ENCODE results near the gene INPP5A.
A peak's percentile ranks its signal among the peaks of the same experiment; 100 is the strongest.

The INPP5A gene

DNA sequence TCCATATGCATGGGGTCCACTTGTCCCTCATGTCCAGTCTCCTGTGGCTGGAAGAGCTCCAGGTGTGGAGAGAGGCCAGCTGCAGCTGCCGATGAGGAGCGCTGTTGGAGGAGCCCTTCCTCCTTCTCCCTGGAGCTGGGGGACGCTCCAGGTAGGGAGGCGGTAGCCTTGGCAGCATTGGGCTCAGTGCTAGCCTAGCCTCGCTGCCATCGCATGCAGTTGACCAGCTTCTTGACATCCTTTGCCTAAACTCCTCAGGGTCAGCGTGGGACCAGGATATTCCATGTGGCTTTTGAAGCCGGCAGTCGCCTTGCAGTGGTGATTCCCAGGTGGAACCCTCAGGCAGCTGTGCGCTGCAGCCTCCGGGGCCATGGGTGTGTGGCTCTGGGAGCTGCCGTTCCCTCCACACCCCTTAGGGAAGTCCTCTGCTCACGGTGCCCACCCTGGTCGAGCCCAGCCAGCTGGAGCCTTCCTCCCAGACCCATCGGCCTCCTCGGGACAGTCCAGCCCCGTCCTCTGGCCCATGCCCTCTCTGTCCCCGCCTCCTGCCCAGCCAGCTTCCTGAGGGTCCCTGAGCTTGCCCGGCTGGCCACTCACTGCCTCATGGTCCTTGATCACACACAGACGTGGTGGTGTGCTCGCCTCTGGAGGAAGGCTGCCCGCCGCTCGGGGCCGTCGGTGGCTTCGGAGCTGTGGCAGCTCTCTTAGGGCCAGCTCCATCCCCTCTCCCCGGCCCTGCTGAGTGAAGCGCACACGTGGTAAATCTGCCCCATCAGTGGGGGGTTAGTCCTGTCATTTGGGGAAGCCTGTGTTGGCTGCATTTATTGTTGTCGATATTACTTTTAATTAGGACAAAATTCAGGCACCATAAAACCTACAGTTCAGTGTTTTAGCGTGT is 21.2 kb downstream of the INPP5A start:
- TF ChIP-seq, protein P1, sequence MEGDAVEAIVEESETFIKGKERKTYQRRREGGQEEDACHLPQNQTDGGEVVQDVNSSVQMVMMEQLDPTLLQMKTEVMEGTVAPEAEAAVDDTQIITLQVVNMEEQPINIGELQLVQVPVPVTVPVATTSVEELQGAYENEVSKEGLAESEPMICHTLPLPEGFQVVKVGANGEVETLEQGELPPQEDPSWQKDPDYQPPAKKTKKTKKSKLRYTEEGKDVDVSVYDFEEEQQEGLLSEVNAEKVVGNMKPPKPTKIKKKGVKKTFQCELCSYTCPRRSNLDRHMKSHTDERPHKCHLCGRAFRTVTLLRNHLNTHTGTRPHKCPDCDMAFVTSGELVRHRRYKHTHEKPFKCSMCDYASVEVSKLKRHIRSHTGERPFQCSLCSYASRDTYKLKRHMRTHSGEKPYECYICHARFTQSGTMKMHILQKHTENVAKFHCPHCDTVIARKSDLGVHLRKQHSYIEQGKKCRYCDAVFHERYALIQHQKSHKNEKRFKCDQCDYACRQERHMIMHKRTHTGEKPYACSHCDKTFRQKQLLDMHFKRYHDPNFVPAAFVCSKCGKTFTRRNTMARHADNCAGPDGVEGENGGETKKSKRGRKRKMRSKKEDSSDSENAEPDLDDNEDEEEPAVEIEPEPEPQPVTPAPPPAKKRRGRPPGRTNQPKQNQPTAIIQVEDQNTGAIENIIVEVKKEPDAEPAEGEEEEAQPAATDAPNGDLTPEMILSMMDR (IDR thresholded peaks at IDR 0.05; ENCODE audit: low read length, missing control alignments) = no peak
- DNase-seq (ENCODE audit: low read depth) = no peak

DNA sequence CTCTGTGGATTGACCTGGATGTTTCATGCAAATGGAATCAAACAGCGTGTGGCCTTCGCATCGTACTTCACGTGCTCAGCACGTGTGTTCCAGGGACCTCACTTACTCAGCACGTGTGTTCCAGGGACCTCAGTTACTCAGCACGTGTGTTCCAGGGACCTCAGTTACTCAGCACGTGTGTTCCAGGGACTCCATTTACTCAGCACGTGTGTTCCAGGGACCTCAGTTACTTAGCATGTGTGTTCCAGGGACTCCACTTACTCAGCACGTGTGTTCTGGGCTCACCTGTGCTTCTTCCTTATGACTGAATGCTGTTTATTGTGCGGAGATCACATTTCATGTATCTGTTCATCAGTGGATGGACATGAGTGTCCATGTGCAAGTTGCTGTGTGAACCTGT is 22.0 kb downstream of the INPP5A start:
- no peak overlapping the region for H3K4me3 ChIP-seq (replicated peaks; ENCODE audit: low read depth, low read length)
- TF ChIP-seq, protein P1 (IDR thresholded peaks at IDR 0.05; ENCODE audit: low read length, missing control alignments) = no peak
- no peak for DNase-seq (ENCODE audit: low read depth)

More for the DNA sequence above, 21.2 kb downstream of the INPP5A start:
- H3K4me3 ChIP-seq (replicated peaks; ENCODE audit: low read depth, low read length) = no peak overlapping the region

DNA sequence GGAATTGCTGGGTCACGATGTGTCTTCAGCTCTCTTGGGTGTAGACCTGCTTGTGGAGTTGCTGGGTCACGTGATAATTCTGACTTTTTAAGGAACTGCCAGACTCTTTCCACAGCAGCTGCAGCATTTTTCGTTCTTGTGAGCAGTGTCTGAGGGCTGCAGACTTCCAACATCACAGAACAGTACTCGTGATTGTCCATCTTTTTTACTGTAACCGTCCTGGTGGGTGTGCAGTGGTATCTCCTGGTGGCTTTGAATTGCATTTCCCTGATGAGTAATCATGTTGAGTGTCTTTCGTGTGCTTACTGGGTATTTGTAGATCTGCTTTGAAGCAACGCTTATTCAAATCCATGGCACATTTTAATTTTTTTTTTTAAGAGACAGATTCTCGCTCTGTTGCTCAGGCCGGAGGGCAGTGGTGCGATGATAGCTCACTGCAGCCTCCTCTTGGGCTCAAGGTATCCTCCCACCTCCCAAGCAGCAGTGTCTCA is 22.7 kb downstream of the INPP5A start:
- TF ChIP-seq, protein P1 (IDR thresholded peaks at IDR 0.05; ENCODE audit: low read length, missing control alignments) = no peak
- DNase-seq (ENCODE audit: low read depth) = peak; percentile 9
- H3K4me3 ChIP-seq (replicated peaks; ENCODE audit: low read depth, low read length) = no peak overlapping the region

DNA sequence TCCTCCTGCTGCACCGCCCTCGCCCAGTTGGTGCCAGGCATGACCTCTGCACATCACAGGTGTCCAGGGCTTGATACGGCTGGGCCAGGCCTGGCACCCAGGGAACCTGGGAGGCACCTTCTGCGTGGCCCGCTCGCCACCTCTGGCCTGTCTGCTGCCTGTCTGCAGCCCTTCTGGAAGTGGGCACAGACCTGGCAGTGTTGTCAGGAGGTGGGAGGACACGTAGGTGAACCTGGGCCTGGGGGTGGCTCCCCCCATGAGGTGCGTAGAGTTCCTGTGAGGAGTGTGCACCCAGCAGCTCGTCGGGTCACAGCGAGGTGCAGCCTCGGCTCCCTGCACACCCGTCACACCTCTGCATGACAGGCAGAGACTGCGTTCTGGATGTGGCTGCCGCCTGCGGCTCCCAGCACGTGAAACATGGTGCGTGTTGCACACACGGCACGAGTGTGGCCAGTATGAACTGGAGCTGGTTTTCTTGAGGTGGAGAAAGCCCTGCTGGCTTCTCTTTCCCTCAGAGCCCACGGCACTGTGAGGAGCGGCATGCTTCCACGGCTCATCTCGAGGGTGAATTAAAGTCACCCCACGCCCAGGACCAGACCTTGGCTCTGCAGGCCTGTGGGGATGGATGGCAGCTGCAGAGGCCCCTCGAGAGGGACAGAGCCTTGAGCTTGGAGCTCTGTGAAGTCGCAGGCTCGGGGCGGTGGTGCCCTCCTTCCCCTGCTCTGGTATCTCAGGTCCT is 24.8 kb downstream of the INPP5A start:
- H3K4me3 ChIP-seq (replicated peaks; ENCODE audit: low read depth, low read length) = no peak overlapping the region
- no peak for DNase-seq (ENCODE audit: low read depth)
- TF ChIP-seq, protein P1 (IDR thresholded peaks at IDR 0.05; ENCODE audit: low read length, missing control alignments) = no peak

DNA sequence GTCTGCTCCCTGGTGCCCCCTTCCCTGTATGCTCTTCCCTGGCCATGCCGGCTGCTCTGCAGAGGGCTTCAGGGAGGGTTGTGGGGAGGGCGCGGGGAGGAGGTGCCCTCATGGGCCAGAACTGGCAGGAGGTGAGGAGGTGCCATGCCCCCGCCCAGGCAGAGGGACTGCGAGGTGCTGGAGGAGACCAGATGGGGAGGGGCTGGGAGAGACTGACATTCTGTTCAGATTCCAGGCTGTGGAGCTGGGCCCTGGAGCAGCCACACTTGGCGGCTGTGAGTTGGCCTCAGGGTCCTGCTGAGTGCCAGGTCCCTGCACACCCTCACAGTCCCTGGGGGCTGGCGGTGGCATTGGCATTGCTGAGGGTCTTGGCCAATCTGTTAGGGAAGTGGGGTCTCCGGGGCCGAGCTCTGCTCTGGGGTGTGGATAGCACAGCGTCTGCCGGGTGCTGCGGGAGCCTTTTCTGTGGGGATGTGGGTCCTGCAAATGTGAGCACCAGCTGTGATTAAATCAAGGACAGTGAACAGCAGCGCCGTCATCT is 25.4 kb downstream of the INPP5A start:
- TF ChIP-seq, protein P1 (IDR thresholded peaks at IDR 0.05; ENCODE audit: low read length, missing control alignments) = no peak

DNA sequence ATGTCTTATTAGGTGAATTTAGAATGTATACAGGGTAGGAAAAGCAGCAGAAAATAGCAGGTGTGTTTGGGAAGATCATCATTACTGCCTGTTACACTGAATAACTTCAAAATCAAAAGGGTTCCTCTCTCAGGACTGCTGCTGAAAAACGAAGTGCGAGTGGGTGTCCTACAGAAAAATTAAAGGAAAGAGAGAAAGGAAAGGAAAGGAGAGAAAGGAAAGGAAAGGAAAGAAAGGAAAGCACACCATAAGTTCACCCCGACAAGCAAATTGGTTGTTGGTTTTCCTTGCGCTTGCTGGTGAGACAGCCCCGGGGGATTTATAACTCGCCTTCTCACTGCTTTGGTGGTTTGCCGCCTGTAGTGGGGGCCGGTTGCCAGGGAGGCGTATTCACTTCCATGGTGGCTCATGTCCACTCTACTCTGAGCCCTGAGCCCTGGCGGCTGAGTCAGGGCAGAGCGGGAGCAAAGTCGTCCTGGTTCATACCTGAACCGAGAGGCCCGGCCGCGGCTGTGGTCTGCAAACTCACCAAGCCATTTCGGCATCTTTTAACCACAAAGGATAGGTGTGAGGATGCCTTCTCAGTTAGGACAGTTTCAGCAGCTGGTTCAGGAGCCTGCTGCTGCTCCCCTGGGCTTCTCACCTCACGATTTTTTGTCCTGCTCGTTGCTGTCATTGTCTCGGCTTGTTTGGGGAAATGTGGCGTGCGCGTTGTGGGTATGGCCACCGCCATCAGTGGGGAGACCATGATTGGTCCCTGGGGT is 26.1 kb downstream of the INPP5A start:
- no peak overlapping the region for H3K4me3 ChIP-seq (replicated peaks; ENCODE audit: low read depth, low read length)
- TF ChIP-seq, protein P1 (IDR thresholded peaks at IDR 0.05; ENCODE audit: low read length, missing control alignments) = no peak
- no peak for DNase-seq (ENCODE audit: low read depth)

More for the DNA sequence above, 25.4 kb downstream of the INPP5A start:
- DNase-seq (ENCODE audit: low read depth) = no peak
- H3K4me3 ChIP-seq (replicated peaks; ENCODE audit: low read depth, low read length) = no peak overlapping the region
